ENCODE results near the gene FUBP3. TPM values are rescaled to one million over a fixed set of nuclear protein-coding genes. Genes with fewer than 3 reads are reported as not detected.

The FUBP3 gene
- total RNA-seq, 1 experiment from 2014 or later, result 78.6 TPM

DNA sequence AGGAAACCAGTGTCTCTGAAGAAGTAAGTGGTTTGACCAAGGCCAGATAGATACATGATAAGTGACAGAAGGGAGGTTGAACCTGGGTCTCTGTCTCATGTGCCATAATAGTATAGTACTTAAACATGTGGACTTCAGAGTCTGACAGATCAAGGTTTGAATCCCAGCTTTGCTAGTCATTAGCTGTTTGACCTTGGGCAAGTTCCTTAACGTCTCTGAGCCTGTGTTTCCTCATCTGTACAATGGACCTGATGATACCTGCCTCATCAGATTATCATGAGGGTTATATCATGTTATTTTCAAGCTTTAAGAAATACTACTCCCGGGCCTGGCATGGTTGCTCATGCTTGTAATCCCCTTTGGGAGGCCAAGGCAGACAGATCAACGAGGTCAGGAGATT, 24.9 kb downstream of the FUBP3 start:
- DNase-seq, result no peak
- Mint-ChIP-seq H3K9me3 (no peaks in the 10 kb centered on the region), H3K27ac (no peak overlapping the region), H3K4me1 (peaks cover 20 to 24% of the 10 kb centered on the region in 2 experiments), H3K27me3 (ENCODE audit: low read depth) (no peaks in the 10 kb centered on the region), H3K36me3 (ENCODE audit: insufficient read depth in 1 of 3, low read depth in 3 of 3) (peaks cover 19 to 55% (median 28%) of the 10 kb centered on the region in 3 experiments; a peak in 6 of 7 replicates), H3K4me3 (no peak overlapping the region)
- Histone ChIP-seq H3K18ac (ENCODE audit: insufficient read length, low read depth, low read length) (no peak overlapping the region), H2BK12ac (ENCODE audit: insufficient read length, low read depth, low read length) (no peak overlapping the region), H3K9ac (ENCODE audit: extremely low read depth, insufficient read length, low read length) (no peak overlapping the region), H4K5ac (ENCODE audit: insufficient read length, low read depth, low read length) (no peak overlapping the region), H3K23me2 (ENCODE audit: insufficient read length, low read depth, low read length, poor library complexity, severe bottlenecking) (no peaks in the 10 kb centered on the region), H4K20me1 (ENCODE audit: control insufficient read depth, insufficient read depth, insufficient read length) (no peaks in the 10 kb centered on the region), H3K23ac (ENCODE audit: insufficient read length, low read depth, low read length) (no peak overlapping the region), H3K9me3 (ENCODE audit: control insufficient read depth, low read depth, low read length) (no peaks in the 10 kb centered on the region), H4K8ac (replicated peaks; ENCODE audit: insufficient read length, low read depth, low read length) (no peak overlapping the region), H3K27me3 (ENCODE audit: insufficient read depth, low read length) (no peaks in the 10 kb centered on the region), H3K4me2 (ENCODE audit: insufficient read depth, insufficient read length, low read length) (no peak overlapping the region), H3K4ac (ENCODE audit: low read depth, low read length) (no peak overlapping the region), H3T11ph (ENCODE audit: low read length) (no peak overlapping the region), H2BK5ac (ENCODE audit: insufficient read length, low read length) (no peak overlapping the region), H3K14ac (ENCODE audit: insufficient read depth, low read length) (no peak overlapping the region), H3K56ac (ENCODE audit: insufficient read length, low read depth, low read length) (no peak overlapping the region), H2BK20ac (ENCODE audit: low read depth, low read length, poor library complexity, severe bottlenecking) (no peak overlapping the region), H3K4me1 (ENCODE audit: insufficient read depth, low read length) (peaks cover 3% of the 10 kb centered on the region; the same call in 1 of the 2 replicates), H2AFZ (ENCODE audit: low read length) (no peak overlapping the region), H3K79me2 (ENCODE audit: insufficient read depth, low read length) (no peaks in the 10 kb centered on the region), H3K27ac (ENCODE audit: insufficient read length, low read depth, low read length) (no peak overlapping the region), H2AK5ac (ENCODE audit: insufficient read length, low read length) (no peak overlapping the region), H2BK120ac (ENCODE audit: low read depth, low read length, poor library complexity, severe bottlenecking) (no peak overlapping the region), H2BK15ac (ENCODE audit: low read depth, low read length) (no peak overlapping the region), H3K79me1 (ENCODE audit: insufficient read depth, low read depth, low read length, poor library complexity, severe bottlenecking) (peaks cover 2% of the 10 kb centered on the region), H4K91ac (ENCODE audit: insufficient read length, low read depth, low read length) (no peak overlapping the region)
- WGBS (ENCODE audit: extremely low coverage, insufficient read length, low lambda C conversion rate), result no CpG with 5 or more reads among the region's 3 CpGs
- TF ChIP-seq, protein P1, sequence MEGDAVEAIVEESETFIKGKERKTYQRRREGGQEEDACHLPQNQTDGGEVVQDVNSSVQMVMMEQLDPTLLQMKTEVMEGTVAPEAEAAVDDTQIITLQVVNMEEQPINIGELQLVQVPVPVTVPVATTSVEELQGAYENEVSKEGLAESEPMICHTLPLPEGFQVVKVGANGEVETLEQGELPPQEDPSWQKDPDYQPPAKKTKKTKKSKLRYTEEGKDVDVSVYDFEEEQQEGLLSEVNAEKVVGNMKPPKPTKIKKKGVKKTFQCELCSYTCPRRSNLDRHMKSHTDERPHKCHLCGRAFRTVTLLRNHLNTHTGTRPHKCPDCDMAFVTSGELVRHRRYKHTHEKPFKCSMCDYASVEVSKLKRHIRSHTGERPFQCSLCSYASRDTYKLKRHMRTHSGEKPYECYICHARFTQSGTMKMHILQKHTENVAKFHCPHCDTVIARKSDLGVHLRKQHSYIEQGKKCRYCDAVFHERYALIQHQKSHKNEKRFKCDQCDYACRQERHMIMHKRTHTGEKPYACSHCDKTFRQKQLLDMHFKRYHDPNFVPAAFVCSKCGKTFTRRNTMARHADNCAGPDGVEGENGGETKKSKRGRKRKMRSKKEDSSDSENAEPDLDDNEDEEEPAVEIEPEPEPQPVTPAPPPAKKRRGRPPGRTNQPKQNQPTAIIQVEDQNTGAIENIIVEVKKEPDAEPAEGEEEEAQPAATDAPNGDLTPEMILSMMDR (conservative IDR thresholded peaks at IDR 0.05), result no peak

All from H9 (cell line).